ENCODE measurements around the gene TMEM123.

Gene TMEM123, protein sequence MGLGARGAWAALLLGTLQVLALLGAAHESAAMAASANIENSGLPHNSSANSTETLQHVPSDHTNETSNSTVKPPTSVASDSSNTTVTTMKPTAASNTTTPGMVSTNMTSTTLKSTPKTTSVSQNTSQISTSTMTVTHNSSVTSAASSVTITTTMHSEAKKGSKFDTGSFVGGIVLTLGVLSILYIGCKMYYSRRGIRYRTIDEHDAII

DNA sequence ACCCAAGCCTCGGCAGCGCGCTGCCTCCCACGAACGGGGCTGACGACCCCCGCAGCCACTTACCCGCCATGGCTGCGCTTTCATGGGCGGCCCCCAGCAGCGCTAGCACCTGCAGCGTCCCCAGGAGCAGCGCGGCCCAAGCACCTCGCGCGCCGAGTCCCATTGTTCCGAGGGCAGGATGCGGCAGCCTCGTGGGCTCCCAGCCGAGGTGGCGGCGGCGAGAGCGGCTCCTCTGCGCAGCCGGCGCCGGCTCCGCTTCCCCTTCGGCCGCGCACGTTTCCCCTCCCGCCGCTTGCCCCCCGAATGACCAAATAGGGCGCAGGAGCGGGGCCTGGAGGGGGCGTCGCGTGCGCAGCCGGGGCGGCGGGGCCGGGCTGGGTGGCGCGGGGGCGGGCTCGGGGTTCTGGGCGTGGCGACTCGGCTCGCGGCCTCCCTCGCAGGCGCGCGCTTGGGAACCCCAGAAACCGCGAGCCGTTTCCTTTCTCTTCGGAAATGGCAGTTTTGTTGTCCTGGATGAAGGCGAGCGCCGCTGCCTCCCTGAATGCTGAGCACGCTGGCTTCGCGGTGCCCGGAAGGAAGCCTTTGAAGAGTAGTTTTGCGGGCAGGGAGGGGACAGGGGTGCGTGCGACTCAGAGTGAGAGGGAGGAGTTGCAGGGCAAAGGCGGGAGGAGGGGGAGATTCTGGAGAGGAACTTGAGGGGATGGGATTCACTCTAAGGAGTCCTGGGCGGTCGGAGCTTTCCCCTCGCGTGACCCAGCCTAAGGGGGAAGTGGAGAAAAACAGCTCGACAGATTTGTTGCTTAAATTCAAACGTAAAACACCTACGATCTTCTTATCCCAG is at the start of gene TMEM123:
TMEM123 (minus strand) TSS at position 305 of the 841 bp plus-strand sequence; CDS start at position 163, 142 bp downstream.
- peak; percentile 71 for DNase-seq (ENCODE audit: low read depth)

DNA sequence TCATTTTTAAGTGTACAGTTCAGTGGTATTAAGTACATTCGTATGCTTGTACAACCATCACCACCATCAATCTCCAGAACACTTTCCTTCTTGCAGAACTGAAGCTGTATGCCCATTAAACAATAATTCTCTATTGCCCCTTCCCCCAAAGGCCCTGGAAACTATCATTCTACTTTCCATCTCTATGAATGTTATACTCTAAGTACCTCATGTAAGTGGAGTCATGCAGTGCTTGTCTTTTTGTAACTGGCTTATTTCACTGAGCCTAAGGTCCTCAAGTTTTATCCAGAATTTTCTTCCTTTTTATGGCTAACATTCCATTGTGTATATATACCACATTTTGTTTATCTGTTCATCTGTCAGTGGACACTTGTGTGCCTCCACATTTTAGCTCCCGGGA is 48.3 kb upstream of the TMEM123 start:
- DNase-seq (ENCODE audit: low read depth), result no peak

DNA sequence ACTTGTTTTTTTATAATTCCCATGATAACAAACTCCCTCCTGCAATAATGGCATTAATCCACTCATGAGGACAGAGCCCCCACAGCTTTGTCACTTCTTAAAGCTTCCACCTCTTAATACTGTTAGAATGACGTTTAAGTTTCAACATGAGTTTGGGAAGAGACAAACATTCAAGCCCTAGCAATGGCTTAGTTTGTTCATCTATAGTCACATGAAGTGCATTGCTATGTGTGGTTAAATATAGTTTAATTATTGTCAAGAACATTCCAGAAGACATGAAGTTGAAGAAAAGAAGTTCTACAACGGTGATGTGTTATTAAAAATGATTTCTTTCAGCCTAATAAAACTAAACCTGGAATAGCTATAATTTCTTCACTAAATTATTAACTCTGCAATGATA is 47.4 kb upstream of the TMEM123 start:
- no peak for DNase-seq (ENCODE audit: low read depth)

DNA sequence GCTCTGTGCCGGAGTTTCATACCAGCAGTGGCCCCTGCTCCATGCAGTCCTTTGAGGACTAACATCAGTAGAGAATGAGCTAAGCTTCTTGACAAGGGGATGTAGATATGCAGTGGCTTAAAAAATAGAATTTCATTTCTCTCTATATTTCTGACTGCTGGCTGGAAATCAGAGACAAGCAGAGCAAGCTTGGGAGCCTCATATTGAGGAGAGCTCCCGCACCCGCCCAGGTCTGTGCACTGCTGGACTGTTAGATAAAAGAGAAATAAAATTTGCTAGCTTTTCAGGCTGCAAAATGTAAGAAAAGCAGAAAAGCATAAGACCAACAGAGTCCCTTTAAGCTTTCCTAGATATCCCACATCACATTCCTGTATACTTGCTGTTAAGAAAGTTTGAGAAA is 46.6 kb upstream of the TMEM123 start:
- DNase-seq (ENCODE audit: low read depth), result no peak

DNA sequence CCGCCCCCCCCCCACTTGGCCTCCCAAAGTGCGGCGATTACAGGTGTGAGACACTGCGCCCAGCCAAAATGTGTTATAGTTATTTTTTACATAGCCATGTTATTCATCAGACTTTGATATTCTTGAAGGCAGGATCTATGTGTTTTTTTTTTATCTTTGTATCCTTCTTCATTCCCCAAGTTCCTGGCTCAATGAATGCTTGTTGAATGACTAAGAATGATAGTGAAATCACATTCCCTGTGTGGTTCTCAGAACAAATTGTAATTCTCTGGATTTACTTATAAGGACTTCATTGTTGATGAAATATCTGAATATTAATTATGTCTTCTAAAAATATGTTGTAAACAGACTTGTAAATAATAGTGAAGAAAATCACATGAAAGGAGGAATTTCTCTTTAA is 44.5 kb upstream of the TMEM123 start:
- DNase-seq (ENCODE audit: low read depth), result peak; percentile 61

DNA sequence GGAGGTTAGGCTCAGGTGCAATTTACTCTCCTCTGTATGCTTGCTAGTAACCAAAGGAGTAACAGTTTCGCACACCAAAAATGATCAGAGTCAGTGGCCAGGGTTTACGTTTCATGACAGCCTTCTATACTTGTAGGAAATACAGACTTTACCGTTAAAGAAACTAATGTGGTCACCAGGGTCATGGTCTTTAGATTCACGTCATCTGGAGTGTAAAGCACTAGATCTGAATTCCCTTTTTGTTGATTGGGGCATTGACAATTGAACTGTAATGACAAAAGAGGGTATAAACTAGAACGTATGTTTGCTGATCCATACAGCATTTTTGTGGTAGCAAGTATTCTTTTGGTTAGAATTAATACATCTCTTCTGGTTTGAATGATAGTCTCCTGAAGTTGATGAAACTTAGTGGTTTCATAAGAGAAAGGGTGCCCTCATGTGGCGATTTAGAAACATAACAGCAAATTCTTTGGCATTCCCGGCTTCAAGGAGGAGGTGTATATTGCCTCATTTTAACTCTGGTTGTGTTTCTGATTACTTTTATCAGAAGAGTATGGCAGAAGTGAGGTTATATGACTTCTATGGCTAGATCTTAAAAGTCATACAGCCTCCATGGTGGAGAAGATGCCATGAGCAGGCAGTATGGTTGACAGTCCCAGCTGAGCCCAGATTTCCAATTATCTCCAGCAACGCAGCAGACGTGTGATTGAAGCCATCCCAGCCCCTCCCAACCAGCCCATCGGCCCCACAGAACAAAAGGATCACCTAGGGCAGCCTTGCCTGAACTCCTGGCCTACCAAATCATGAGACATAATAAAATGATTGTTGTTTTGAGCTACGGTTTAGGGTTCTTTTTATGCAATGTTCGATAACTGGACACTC is 42.8 kb upstream of the TMEM123 start:
- DNase-seq (ENCODE audit: low read depth), result peak; percentile 95

DNA sequence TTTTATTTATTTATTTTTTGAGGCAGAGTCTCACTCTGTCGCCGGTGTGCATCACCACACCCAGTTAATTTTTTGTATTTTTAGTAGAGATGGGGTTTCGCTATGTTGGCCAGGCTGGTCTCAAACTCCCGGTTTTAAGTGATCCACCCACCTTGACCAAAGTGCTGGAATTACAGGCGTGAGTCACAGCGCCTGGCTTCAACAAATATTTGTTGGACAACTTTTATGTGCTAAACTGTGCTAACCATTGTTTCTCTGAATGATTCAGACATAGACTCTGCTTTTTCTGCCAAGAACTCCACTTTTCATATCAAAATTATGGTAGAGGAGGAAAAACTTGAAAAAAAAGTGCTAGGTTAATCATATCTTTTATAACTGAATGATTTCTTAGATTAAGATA is 41.7 kb upstream of the TMEM123 start:
- DNase-seq (ENCODE audit: low read depth), result peak; percentile 82

DNA sequence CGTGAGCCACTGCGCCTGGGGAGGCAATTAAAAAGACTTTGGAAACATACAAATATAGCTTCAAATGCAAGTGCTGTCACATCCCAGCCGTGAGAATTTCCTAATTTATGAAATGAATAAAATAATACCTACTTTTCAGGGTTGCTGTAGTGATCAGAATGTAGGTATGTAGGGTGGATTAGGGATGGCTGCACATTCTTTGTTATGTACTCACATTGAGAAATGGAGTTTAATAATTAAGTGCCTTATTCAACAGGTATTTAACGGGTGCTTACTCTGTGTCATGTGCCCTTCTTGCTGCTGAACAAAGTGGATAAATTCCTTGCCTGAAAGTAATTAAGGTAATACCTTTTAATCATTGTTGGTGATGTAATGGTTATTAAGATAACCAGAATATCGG is 41.0 kb upstream of the TMEM123 start:
- no peak for DNase-seq (ENCODE audit: low read depth)

DNA sequence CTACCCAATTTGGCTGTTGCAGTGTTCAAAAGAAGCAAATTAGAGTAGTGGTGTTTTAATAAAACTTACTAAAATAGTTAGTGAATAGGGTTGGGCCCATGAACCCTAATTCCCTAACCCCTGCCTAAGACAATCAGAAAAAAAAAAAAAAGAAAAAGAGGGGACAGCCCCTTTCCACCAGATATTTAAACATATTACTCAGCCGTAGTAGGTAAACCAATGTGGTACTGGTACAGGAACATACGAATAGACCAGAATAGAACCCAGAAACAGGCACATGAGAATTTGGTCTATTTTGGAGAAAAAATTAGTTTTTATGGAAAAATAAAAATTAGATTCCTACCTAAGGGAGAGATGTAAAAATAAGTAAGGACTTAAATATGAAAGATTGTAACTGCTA is 39.4 kb upstream of the TMEM123 start:
- no peak for DNase-seq (ENCODE audit: low read depth)

DNA sequence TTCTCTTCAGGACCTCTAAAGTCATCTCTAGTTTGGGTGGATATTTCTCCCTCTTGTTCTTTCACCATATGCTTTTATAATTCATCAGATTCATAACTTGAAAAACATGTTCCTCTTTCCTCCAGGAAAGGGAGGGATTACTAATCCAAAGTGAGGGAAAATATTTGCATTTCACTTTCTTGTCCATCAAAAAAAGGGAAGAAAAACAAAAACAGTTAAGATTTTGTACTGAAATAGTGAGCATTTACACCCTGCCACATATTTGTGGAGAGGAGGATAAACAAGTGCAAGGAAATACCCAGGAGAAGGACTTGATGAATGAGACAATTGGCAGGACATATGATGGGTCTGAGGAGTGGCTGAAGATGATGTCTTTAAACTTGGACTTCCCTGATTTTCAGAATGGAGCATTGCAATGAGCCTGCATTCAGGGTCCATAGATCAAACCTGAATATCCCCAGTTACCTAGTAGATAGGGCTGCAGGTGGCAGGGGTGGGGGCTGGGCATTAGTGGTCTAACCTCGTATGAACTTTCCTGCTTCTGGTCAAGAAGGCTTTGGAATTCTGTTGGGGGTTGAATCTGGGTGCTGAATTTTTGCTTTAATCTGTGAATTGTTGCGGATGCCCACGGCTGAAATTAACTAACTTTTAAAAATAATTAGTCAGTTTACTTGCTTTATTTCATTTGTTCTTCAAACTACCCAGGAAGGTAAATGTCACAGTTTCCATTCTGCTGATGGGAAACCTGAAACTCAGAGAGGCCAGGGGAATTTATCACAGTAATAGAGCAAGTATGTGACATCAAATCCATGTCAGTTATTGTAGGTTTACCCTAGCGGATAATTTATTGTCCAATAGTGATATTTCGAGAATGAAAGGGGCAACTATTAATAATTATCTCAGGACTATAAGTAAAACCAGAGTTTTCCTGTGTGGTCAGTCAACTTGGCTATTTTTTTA is 36.9 kb upstream of the TMEM123 start:
- DNase-seq (ENCODE audit: low read depth), result no peak

DNA sequence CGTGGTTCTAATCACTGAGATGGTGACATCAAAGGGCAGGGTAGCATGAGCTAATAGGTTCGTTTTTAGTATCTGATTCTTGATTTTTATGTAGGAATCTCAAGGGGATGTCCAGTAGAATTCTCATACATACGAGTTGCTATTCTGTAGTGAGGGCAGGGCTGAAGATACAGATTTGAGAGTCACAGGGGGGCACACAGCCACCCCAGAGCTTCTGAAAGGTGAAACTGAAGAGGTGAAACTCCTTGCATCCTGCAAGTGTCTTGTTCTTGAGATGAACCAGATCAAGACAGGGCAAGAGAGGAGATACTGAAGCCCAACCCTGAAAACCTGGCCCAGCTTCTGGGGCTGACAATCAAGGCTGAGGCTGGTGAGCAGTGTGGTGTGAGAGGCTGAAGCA is 35.6 kb upstream of the TMEM123 start:
- no peak for DNase-seq (ENCODE audit: low read depth)

DNA sequence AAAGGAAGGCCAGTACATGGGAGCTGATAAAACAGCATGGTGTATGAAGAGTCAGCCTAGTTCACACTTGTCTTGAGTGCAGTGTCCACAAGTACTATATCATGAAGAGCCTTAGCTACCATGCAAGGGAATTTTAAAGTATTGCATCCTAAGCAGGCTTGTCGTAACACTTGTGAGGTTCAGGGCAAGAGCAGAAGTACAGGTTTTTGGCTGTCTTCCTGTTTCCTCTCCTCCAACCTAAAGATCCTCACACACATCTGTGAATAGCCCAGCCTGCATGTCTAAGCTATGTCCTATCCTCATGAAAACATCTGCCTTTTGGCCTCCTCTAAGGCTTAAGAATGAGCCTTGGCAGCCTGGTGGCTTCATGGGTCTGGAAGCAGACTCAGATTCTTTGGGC is 34.6 kb upstream of the TMEM123 start:
- DNase-seq (ENCODE audit: low read depth), result no peak

DNA sequence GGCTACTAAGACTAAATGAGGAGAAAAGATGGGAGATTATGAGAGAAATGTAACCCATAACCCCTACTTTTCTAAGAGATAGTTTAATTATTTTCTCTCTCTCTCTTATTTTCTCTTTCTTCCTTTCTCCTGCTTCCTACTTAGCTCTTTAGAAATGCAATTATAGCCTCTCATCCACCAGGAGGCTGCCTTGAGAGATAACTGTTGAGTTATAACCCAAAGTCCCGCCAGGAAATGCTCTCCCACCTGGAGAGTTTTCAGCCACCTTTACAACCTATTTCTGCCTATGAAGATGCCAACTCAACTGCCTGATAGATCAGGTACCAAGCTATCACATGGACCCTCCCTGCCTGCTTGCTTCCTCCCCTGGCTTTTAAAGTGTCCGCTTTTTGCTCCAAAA is 34.0 kb upstream of the TMEM123 start:
- no peak for DNase-seq (ENCODE audit: low read depth)

DNA sequence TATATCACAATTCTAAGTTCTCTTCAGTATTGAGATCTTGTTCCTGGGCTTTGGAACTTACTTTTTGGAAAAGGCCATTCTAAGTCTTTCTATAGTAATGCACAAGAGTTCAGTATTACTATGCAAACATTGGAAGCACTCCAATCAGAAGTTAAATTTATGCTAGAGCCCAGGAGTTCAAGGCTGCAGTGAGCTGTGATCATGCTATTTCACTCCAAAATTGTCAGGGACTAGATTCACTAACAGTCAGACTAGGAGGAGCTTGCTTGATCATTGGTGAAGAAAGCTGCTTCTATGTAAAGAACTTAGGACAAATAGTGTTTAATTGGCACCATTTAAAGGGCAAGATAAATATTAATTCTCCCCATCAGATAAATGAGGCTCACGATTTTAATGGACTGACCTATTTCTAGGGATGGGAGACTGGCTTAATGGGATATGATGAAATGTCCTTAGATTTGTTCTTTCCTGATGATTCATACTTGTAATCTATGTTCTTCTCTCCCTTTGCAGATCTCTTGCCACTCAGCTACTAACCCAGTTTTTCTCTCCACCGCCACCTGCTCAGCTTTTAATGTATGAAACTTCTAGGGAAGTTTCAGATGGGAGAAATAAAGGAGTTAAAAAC is 32.6 kb upstream of the TMEM123 start:
- no peak for DNase-seq (ENCODE audit: low read depth)

DNA sequence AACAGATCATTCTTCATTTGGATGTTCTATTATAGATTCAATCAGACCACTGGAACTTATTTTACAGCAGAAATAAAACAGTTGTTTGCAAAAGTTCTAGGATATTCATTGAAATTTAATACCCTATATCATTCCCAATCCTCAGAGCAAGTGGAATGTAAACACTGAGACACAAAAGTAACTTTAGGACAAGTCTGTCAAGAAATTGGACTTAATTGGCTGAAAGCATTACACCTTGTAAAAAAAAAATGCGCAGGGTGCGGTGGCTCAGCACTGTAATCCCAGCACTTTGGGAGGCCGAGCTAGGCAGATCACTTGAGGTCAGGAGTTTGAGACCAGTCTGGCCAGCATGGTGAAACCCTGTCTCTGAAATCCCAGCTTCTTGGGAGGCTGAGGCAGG is 29.9 kb upstream of the TMEM123 start:
- DNase-seq (ENCODE audit: low read depth), result no peak

DNA sequence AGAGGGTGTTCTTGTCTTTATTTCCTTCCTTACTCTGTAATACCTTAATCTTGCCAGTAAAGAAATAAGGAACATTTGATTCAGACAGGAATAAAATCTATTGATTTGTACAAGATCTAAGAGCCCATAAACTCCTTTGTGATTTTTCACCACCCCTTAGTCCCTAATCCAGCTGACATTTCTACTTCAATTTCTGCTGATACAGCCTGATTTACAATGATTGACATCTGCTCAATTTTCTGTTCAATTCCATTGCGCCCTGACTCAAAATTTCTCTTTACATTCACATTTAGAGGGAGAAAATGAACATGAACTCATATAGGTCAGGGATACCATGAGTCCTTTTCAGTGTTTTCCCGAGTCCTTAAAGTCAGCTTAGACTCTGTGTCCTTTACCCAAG is 27.2 kb upstream of the TMEM123 start:
- DNase-seq (ENCODE audit: low read depth), result no peak

DNA sequence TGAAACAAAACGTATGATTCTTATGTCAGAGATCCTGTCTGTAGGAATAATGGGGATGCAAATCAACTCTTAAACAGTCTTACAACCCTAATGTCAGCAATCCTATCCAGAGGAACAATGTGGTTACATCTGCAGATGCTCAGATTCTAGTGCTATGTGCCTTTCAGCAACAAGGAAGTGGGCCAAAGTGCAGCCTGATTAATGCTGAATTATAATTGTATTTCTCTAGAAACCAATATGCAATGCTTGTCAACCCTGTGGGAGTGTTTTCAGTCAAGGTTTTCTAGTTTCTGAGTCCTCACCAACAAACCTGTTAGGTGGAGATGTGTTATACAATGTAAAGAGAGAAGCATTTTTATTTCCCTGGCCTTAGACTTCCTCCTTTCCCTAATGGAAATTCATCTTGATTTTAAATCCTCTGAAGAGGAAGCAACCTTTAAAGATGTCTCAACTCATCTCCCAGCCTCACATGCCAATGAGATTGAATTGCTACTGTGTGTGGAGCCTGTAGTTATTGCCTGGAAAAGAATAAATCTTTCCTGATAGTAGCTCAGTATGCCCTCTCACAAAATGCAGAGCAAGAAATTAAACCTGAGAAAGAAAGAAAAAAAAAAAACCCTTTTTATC is 26.2 kb upstream of the TMEM123 start:
- DNase-seq (ENCODE audit: low read depth), result no peak

DNA sequence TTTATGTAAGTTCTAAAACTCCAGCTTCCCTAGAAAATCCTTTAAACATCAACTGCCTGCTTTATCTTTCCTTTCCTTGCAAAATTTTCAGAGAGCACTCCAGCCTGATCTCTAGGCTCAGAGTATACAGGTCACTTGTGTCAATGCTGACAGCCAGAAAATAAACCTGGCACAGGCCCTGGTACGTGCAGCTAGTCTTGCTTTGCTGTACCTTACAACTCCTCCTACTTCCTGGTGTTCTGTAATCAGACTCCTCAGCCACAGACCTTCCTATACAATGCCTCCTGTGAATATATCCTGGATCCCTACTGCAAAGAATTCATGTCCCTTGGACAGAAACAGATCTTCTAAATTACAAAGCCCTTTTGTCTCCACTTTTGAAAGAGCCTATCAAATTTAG is 24.2 kb upstream of the TMEM123 start:
- no peak for DNase-seq (ENCODE audit: low read depth)

DNA sequence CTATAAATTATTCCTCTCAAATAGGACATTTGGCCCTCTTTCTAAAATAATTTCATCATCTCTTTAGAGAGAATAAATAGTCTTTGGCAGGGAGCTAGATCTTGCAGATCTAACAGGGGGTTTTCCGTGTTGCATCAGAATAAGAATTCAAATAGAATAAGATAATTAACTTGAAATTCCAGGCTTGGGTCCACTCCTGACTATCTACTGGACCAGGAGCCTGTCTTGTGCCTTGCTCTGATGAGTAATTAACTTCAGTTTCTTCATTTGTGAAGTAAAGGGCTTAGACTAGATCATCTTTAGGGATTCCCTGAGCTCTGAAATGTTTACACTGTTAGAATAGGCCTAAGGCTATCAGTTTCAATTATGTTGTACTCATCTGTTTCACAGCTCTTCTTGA is 23.5 kb upstream of the TMEM123 start:
- DNase-seq (ENCODE audit: low read depth), result no peak

DNA sequence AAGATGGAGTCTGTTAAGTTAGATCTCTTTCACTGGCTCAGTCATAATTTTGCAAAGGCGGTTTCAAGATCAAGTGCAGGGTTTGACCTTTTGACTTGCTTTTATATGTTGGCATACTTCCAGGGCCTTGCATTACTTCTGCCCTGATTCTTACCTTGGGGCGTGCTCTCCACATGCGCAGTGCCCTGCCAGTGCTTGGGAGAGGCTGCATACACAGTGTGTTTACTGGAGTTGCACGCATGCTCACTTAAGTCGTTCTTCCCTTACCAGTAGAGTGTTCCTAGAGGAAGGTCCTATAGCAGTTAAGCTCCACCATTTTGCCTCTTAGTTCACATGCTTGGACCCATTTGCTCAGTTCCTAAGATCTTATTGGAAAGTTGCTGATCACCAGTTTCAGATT is 21.0 kb upstream of the TMEM123 start:
- DNase-seq (ENCODE audit: low read depth), result no peak

DNA sequence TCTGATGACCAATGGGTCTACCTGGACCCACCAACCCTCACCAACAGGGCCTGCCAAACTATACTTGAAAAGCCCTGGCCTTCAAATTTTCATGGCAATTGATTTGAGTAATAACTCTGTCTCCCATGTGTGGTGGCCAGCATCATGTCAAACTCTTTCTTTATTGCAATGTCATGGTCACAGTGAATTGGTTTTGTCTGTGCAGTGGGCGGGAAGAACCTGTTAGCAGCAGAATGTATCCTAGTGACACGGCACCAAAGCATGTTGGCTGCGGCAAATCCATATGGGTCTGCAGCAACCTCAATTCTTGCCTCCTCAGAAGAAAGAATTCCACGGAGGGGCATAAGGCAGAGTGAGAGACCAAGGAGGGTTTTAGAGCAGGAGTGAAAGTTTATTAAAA is 19.6 kb upstream of the TMEM123 start:
- no peak for DNase-seq (ENCODE audit: low read depth)
